GM12878 (cell line): ENCODE results near the gene SLC9A3.

Source experiments
- ATF2 ChIP-seq: IDR thresholded peaks from 2 replicates; pipeline ENCODE4 v1.6.1; 2012; ENCODE audit warnings: low read length, inconsistent platforms
- CREB1 ChIP-seq: IDR thresholded peaks from 2 replicates; pipeline ENCODE4 v1.6.1; 2012; ENCODE audit warnings: low read depth, mild to moderate bottlenecking, inconsistent platforms
- CTCF ChIP-seq, 3 experiments: IDR thresholded peaks in 2 of 3; conservative IDR thresholded peaks in 1 of 3; 2 replicates each; pipeline ENCODE4 v1.5.1; 2011; ENCODE audit warnings: low read depth in 3 of 3, low read length in 3 of 3, mild to moderate bottlenecking in 3 of 3, control low read depth in 2 of 3, moderate library complexity in 2 of 3, inconsistent platforms in 1 of 3, mixed read lengths in 1 of 3; ENCODE audit not compliant: control insufficient read depth in 2 of 3, insufficient read depth in 1 of 3; ENCODE audit errors: extremely low read depth in 1 of 3
- HDAC6 ChIP-seq: fragments of 200-600 bp; sonication (generic); IDR thresholded peaks from one replicate; pipeline ENCODE4 v1.8.0; 2017; ENCODE audit warnings: antibody characterized with exemption; ENCODE audit not compliant: unreplicated experiment
- KDM1A ChIP-seq: fragments of 200-600 bp; sonication (generic); IDR thresholded peaks from 2 replicates; pipeline ENCODE4 v1.6.1; 2016; ENCODE audit warnings: borderline replicate concordance
- POLR2A ChIP-seq: IDR thresholded peaks from 2 replicates; pipeline ENCODE4 v1.6.1; 2011; ENCODE audit warnings: low read depth, mild to moderate bottlenecking, low read length
- REST ChIP-seq: IDR thresholded peaks from 2 replicates; pipeline ENCODE4 v1.6.1; 2012; ENCODE audit warnings: mild to moderate bottlenecking, low read depth, low read length
- SUZ12 ChIP-seq: fragments of 200-600 bp; sonication (generic); IDR thresholded peaks from one replicate; pipeline ENCODE4 v1.6.1; 2018; ENCODE audit warnings: antibody characterized with exemption, mild to moderate bottlenecking; ENCODE audit not compliant: unreplicated experiment
- ZNF217 ChIP-seq: fragments of 450-650 bp; IDR thresholded peaks from 2 replicates; pipeline ENCODE4 v1.6.1; 2017; ENCODE audit warnings: antibody characterized with exemption, mild to moderate bottlenecking

DNA sequence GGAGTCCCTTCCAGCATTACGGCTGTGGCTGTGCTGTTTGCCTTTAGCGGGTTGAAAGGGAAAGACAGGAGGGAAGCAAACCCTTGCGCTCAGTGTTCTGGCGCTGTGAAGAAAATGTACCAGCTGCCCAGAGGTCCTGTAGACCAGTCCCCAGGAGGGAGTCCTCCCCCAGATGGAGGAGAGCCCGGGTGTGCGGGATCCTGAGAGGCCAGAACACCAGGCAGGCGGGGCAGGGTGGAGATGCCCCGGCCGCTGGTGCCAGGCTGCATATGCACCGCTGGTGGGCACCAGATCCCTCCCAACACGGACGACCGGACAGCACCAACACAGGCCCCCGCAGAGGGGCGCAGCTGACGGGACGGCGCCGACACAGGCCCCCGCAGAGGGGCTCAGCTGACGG, 37.2 kb upstream of the SLC9A3 start:
- TF ChIP-seq CTCF (IDR thresholded peaks at IDR 0.05 in 2 of 3, conservative IDR thresholded peaks at IDR 0.05 in 1 of 3; ENCODE audit: control insufficient read depth in 2 of 3, extremely low read depth in 1 of 3, insufficient read depth in 1 of 3, low read depth in 3 of 3, low read length in 3 of 3) (no peak), KDM1A (no peak), REST (no peak), CREB1 (no peak), HDAC6 (no peak), ZNF217 (no peak), POLR2A (no peak), ATF2 (no peak), SUZ12 (no peak)
